Muscle of leg (tissue), 11 donors: ENCODE data around the gene GNGT1. TPM values are rescaled to one million over a fixed set of nuclear protein-coding genes. Genes with fewer than 3 reads are reported as not detected.

Experiments
- DNase-seq: peaks from one replicate; pipeline ENCODE4 v3.0.0; 2013
- H3K27ac ChIP-seq: one replicate; pipeline ENCODE4 v1.5.1; 2013; ENCODE audit warnings: mild to moderate bottlenecking, low read length, control low read depth
- H3K27me3 ChIP-seq: one replicate; pipeline ENCODE4 v1.6.1; 2013; ENCODE audit warnings: low read length; ENCODE audit not compliant: control insufficient read depth, insufficient read depth
- H3K36me3 ChIP-seq: one replicate; pipeline ENCODE4 v1.6.1; 2013; ENCODE audit warnings: low read length; ENCODE audit not compliant: control insufficient read depth, insufficient read depth
- H3K4me1 ChIP-seq: one replicate; pipeline ENCODE4 v1.6.1; 2013; ENCODE audit warnings: low read length; ENCODE audit not compliant: control insufficient read depth, insufficient read depth
- H3K4me3 ChIP-seq: one replicate; pipeline ENCODE4 v1.5.1; 2013; ENCODE audit warnings: low read length, control low read depth
- H3K9me3 ChIP-seq: replicated peaks from 2 replicates; pipeline ENCODE4 v1.6.1; 2013; ENCODE audit warnings: low read depth, low read length; ENCODE audit not compliant: control insufficient read depth
- WGBS: methylation state at CpG from one replicate; pipeline ENCODE4 v1.1.5; 2013; ENCODE audit warnings: missing lambda C conversion rate; ENCODE audit not compliant: insufficient coverage; 5-methylcytosine and 5-hydroxymethylcytosine counted together
- polyA plus RNA-seq, 8 donors: library from polyadenylated mRNA; unstranded; fragments of 120-200 nt; gene quantifications; one replicate each; pipeline versions ENCODE4 v1.2.1 to v1.2.3, GENCODE V29; 2013; ENCODE audit warnings: inconsistent platforms in 1 of 8, low replicate concordance in 1 of 8; ENCODE audit not compliant: insufficient read length in 8 of 8, insufficient read depth in 1 of 8
- total RNA-seq: library from RNA; stranded (reverse); fragments of 120-200 nt; gene quantifications from one replicate; pipeline ENCODE4 v1.2.4, GENCODE V29; 2013

GNGT1 gene
- total and polyA plus RNA-seq, 9 donors, result not detected

DNA sequence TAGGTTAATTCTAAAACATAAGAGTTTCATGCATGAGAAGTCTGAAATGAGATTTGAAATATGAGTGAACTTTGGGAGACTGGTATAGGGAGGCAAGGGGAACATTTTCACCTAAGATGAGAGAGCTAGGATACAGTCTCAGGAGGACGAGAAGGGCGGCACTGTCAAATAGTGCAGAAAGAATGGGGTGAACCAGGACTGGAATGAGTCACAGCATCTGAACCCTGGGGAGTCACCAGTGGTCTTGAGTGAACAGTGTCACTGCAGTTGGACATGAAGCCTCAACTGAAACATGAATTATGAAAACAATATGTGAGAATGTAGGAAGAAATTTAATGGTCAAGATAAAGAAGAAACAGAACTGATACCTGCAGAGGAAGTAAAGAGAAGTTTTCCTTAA, 48.9 kb downstream of the GNGT1 start:
- Histone ChIP-seq H3K27ac (no peak overlapping the region), H3K27me3 (no peaks in the 10 kb centered on the region), H3K4me3 (no peak overlapping the region), H3K4me1 (no peaks in the 10 kb centered on the region), H3K9me3 (no peaks in the 10 kb centered on the region), H3K36me3 (no peaks in the 10 kb centered on the region)
- no peak for DNase-seq
- 90% methylated on average over 2 of the region's 2 CpGs for WGBS

DNA sequence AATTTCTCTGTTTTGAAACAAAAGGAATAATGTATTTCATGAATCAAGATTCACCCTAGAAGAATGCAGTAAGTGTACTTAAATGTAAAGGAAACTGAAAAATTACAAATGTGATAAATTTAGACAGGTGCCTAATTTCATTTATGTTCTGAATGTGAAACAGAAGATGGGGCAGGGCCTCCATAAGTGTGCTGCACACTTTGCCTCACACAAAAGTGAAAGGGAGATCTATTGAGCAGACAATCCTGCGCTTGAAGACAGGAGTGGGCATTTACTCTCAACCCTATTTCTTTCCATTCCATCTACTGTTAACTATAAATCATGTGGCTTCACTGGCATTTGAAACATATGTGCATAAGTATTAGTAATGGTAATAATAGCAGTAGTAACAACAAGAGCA, 51.4 kb downstream of the GNGT1 start:
- no peak overlapping the region for H3K4me3 ChIP-seq
- H3K36me3 ChIP-seq, result no peaks in the 10 kb centered on the region
- no peak overlapping the region for H3K27ac ChIP-seq
- no peak for DNase-seq
- no peaks in the 10 kb centered on the region for H3K9me3 ChIP-seq
- H3K27me3 ChIP-seq, result no peaks in the 10 kb centered on the region
- no peaks in the 10 kb centered on the region for H3K4me1 ChIP-seq
- WGBS, result no CpG with 5 or more reads among the region's 1 CpG

DNA sequence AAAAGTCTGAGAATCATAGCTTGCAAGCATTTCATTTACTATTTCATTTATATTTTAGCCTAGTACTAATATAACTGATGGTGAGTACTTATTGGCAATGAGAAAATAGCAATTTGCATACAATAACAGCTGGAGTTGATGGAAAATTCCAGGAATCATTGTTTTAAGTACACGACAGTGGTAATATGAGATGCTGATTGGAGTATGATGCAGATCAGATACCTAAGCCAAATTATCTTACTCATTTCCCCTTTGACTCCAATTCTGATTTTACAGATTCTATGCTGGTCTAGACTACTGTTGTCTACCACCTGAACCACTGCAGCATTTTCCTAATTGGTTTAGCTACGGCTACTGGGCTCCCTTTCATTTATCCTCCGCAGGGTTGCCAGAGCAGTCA, 51.8 kb downstream of the GNGT1 start:
- DNase-seq, result no peak
- H3K4me1 ChIP-seq, result no peaks in the 10 kb centered on the region
- no peaks in the 10 kb centered on the region for H3K27me3 ChIP-seq
- no peak overlapping the region for H3K27ac ChIP-seq
- no peaks in the 10 kb centered on the region for H3K9me3 ChIP-seq
- no CpG with 5 or more reads among the region's 3 CpGs for WGBS
- H3K36me3 ChIP-seq, result no peaks in the 10 kb centered on the region
- no peak overlapping the region for H3K4me3 ChIP-seq

DNA sequence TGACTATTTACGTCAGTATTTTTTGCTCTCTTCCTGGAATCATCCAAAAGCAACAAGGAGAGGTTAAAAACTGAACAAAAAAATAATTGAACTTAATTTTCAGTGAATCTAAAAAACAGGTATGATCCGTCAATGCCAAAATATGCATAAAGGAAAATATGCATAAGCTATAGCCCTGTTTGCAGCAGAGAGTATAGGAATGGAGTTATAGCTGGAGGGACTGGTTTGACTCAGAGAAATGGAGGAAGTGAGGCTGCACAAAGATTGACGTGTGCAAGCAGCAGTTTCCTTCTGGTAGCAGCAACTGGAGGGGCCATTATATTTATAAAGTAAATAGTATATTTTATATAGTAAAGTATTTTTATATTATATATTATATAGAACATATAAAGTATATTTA, 52.3 kb downstream of the GNGT1 start:
- Histone ChIP-seq H3K27ac (no peak overlapping the region), H3K4me3 (no peak overlapping the region), H3K27me3 (no peaks in the 10 kb centered on the region), H3K36me3 (no peaks in the 10 kb centered on the region), H3K9me3 (no peaks in the 10 kb centered on the region), H3K4me1 (no peaks in the 10 kb centered on the region)
- 100% methylated on average over 1 of the region's 3 CpGs for WGBS
- DNase-seq, result no peak

Other genes starting within 250 kb of the GNGT1 start
- gene TFPI2, start 15.8 kb upstream of the GNGT1 start, total RNA-seq, result 3.9 TPM
- 1 to 10 TPM; 1.5 to 4.9 (median 3.0) TPM for gene TFPI2, start 15.8 kb upstream of the GNGT1 start, polyA plus RNA-seq
- 34.5 TPM for gene GNG11, start 15.2 kb downstream of the GNGT1 start, total RNA-seq
- gene GNG11, start 15.2 kb downstream of the GNGT1 start, polyA plus RNA-seq, result 10 to 100 TPM; 27.8 to 39.3 (median 30.9) TPM
- 29.1 TPM for gene BET1, start 97.8 kb downstream of the GNGT1 start, total RNA-seq
- 10 to 100 TPM; 22.5 to 32.9 (median 24.7) TPM for gene BET1, start 97.8 kb downstream of the GNGT1 start, polyA plus RNA-seq